Endothelial cell of umbilical vein (primary cell): ENCODE measurements around the gene SH3TC1. TPM values are rescaled to one million over a fixed set of nuclear protein-coding genes. Genes with fewer than 3 reads are reported as not detected.

Experiments
- BruUV-seq: library from RNA; stranded (reverse); fragments of 400-500 nt; replicated peaks from 2 replicates; lab custom pipeline; 2021; lab: Mats Ljungman, UMichigan
- CTCF ChIA-PET: fragments of 300-600, 350-600 bp; sonication (Branson Sonifier 250); formaldehyde crosslinking; loops from one replicate; lab custom pipeline; 2021; ENCODE audit warnings: antibody characterized with exemption, inconsistent platforms; lab: Charles Lee
- POLR2A ChIA-PET: fragments of 300-600, 350-600 bp; sonication (Branson Sonifier 250); formaldehyde crosslinking; loops from one replicate; lab custom pipeline; 2021; ENCODE audit warnings: antibody characterized with exemption, inconsistent platforms; lab: Charles Lee
- DNase-seq: peaks from one replicate; pipeline ENCODE4 v3.0.0-alpha.2; 2011; ENCODE audit warnings: low read depth, low spot score
- FAIRE-seq: peaks from 2 replicates; lab custom pipeline; 2011; peaks lifted over from hg19 to GRCh38; lab: Jason Lieb, UNC
- H2AFZ ChIP-seq: 2 replicates; pipeline ENCODE4 v1.6.0; 2012; ENCODE audit warnings: low read depth, low read length, control low read depth, inconsistent platforms
- H3K27ac ChIP-seq: 2 replicates; pipeline ENCODE4 v1.5.1; 2011; ENCODE audit warnings: low read depth, mild to moderate bottlenecking, control low read depth, low read length, moderate library complexity; ENCODE audit not compliant: insufficient read depth
- H3K27me3 ChIP-seq, 2 experiments: 2 replicates each; pipeline versions ENCODE4 v1.6.0 to v1.6.1; 2011; ENCODE audit warnings: low read length in 2 of 2, mixed read lengths in 1 of 2; ENCODE audit not compliant: control insufficient read depth in 2 of 2, insufficient read depth in 2 of 2
- H3K36me3 ChIP-seq, 2 experiments: 2 replicates in 1 of 2; 3 replicates in 1 of 2; pipeline ENCODE4 v1.5.1; 2011; ENCODE audit warnings: low read length in 2 of 2, mild to moderate bottlenecking in 1 of 2, moderate library complexity in 1 of 2; ENCODE audit not compliant: control insufficient read depth in 2 of 2, insufficient read depth in 2 of 2; ENCODE audit errors: extremely low read depth in 1 of 2
- H3K4me1 ChIP-seq: 3 replicates; pipeline ENCODE4 v1.5.1; 2011; ENCODE audit warnings: mild to moderate bottlenecking, low read length; ENCODE audit not compliant: control insufficient read depth, insufficient read depth; ENCODE audit errors: extremely low read depth
- H3K4me2 ChIP-seq: 2 replicates; pipeline ENCODE4 v1.6.1; 2011; ENCODE audit warnings: low read length, control low read depth, mixed read lengths; ENCODE audit not compliant: insufficient read depth
- H3K4me3 ChIP-seq, 3 experiments: fragments of 200-600 bp in 1 of 3; sonication (generic), shearing (Covaris generic) in 1 of 3; replicated peaks in 1 of 3; 2 replicates each; pipeline ENCODE4 v1.5.1; 2011 to 2016; ENCODE audit warnings: control low read depth in 3 of 3, low read length in 3 of 3, mild to moderate bottlenecking in 2 of 3, inconsistent platforms in 1 of 3, low read depth in 1 of 3, moderate library complexity in 1 of 3; ENCODE audit not compliant: insufficient read depth in 1 of 3
- H3K79me2 ChIP-seq: 2 replicates; pipeline ENCODE4 v1.6.0; 2012; ENCODE audit warnings: low read length, inconsistent platforms; ENCODE audit not compliant: control insufficient read depth, insufficient read depth
- H3K9ac ChIP-seq: replicated peaks from 2 replicates; pipeline ENCODE3; 2011; ENCODE audit warnings: low read length, control low read depth; ENCODE audit not compliant: insufficient read depth; ENCODE audit errors: extremely low read depth
- H3K9me1 ChIP-seq: replicated peaks from 3 replicates; pipeline ENCODE4 v1.6.0; 2011; ENCODE audit warnings: mild to moderate bottlenecking, low read length; ENCODE audit not compliant: control insufficient read depth, insufficient read depth; ENCODE audit errors: extremely low read depth
- H3K9me3 ChIP-seq: replicated peaks from 2 replicates; pipeline ENCODE4 v1.5.1; 2012; ENCODE audit warnings: low read length, inconsistent platforms; ENCODE audit not compliant: control insufficient read depth, insufficient read depth
- H4K20me1 ChIP-seq: replicated peaks from 2 replicates; pipeline ENCODE3; 2011; ENCODE audit warnings: mild to moderate bottlenecking, low read length; ENCODE audit not compliant: control insufficient read depth, insufficient read depth; ENCODE audit errors: extremely low read depth
- EZH2 ChIP-seq: IDR thresholded peaks from 2 replicates; pipeline ENCODE4 v1.6.1; 2012; ENCODE audit warnings: borderline replicate concordance, low read depth, mild to moderate bottlenecking, moderate library complexity, low read length, inconsistent platforms; ENCODE audit not compliant: severe bottlenecking
- FOS ChIP-seq: IDR thresholded peaks from 2 replicates; pipeline ENCODE4 v1.6.1; 2011; ENCODE audit warnings: mild to moderate bottlenecking, low read length, moderate library complexity, borderline replicate concordance; ENCODE audit not compliant: insufficient read depth
- GATA2 ChIP-seq: IDR thresholded peaks from 2 replicates; pipeline ENCODE4 v1.7.0; 2011; ENCODE audit warnings: low read depth, mild to moderate bottlenecking, moderate library complexity, mixed read lengths, low read length; ENCODE audit not compliant: insufficient read length, insufficient read depth
- JUN ChIP-seq: IDR thresholded peaks from 2 replicates; pipeline ENCODE4 v1.6.1; 2011; ENCODE audit warnings: borderline replicate concordance, low read depth; ENCODE audit not compliant: insufficient read length, insufficient read depth
- MYC ChIP-seq: IDR thresholded peaks from one replicate; pipeline ENCODE4 v1.6.1; 2011; ENCODE audit warnings: mild to moderate bottlenecking, low read depth, low read length
- POLR2A ChIP-seq: IDR thresholded peaks from 2 replicates; pipeline ENCODE4 v1.6.1; 2012; ENCODE audit warnings: low read depth, mild to moderate bottlenecking, control low read depth, low read length
- POLR2AphosphoS5 ChIP-seq: IDR thresholded peaks from 2 replicates; pipeline ENCODE4 v1.6.1; 2012; ENCODE audit warnings: low read depth, mild to moderate bottlenecking, control low read depth, low read length, moderate library complexity; ENCODE audit not compliant: insufficient read depth
- dilution Hi-C: fragments of 300-500 bp; cut with MboI; formaldehyde crosslinking; loops from one replicate; pipeline ENCODE4 v1.15.0; 2019; ENCODE audit warnings: low sequenced_read_pairs; ENCODE audit not compliant: extremely low pct_ligation_motif_present
- intact Hi-C: fragments of 100-400 bp; cut with micrococcal nuclease; formaldehyde crosslinking; loops from one replicate; pipeline ENCODE4 v1.10.0; 2022
- polyA plus RNA-seq, 4 experiments: library from polyadenylated mRNA; depleted of rRNA in 3 of 4; stranded (reverse) in 3 of 4; unstranded in 1 of 4; fragments of >200 nt; gene quantifications; 2 replicates each; pipeline versions ENCODE4 v1.2.1 to v1.2.3, GENCODE V29; 2011 to 2012; ENCODE audit warnings: missing spikeins in 1 of 4
- total RNA-seq: library from RNA; stranded (reverse); gene quantifications from 2 replicates; pipeline ENCODE4 v1.2.3, GENCODE V29; 2021
- TF ChIP-seq, protein P1 (sequence below): IDR thresholded peaks from 2 replicates; pipeline ENCODE4 v1.6.1; 2011; ENCODE audit not compliant: insufficient read depth, insufficient read length
- TF ChIP-seq, protein P2 (sequence below), 2 donors: IDR thresholded peaks; 1 replicate in 1 of 2; 2 replicates in 1 of 2; pipeline ENCODE4 v1.5.1; 2011; ENCODE audit warnings: low read length in 2 of 2, mild to moderate bottlenecking in 2 of 2, moderate library complexity in 2 of 2, control low read depth in 1 of 2, inconsistent platforms in 1 of 2, low read depth in 1 of 2; ENCODE audit not compliant: insufficient read depth in 1 of 2; ENCODE audit errors: extremely low read depth in 1 of 2

SH3TC1 gene
- total and polyA plus RNA-seq, 2 donors (not counting 3 experiments of a cell fraction or from before 2014, with no cell fraction given) = 96.5 to 192 TPM

DNA sequence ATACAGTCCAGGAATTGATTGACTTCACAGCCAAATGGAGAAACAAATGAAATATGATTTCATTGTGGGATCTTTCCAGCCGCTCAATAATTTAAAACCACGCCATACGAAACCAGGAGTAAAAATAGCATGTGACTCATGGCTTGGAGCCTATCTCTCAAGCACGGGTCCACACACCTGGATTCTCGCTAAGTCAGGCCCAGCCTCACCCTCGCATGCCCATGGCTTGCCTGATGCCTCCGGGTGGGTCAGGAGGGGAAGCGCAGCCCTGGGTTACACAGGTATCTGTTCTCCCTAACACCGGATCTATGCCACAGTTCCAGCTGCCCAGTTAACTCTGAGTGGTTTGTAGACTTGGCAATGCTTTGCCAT is 34.9 kb upstream of the SH3TC1 start:
- no peak overlapping the region for H3K4me2 ChIP-seq
- H3K27ac ChIP-seq = no peak overlapping the region
- peaks cover 5% of the 10 kb centered on the region for H3K4me1 ChIP-seq
- no peak for DNase-seq
- no peak overlapping the region for H3K4me3 ChIP-seq
- dilution Hi-C loops = no loop called here
- POLR2A ChIA-PET = no interaction called here
- no peak overlapping the region for H2AFZ ChIP-seq
- H3K9me3 ChIP-seq = no peaks in the 10 kb centered on the region
- BruUV-seq = no TSS peak
- CTCF ChIA-PET = no interaction called here
- intact Hi-C loops = no loop called here
- no peaks in the 10 kb centered on the region for H3K79me2 ChIP-seq
- H3K36me3 ChIP-seq = no peaks in the 10 kb centered on the region
- H3K9me1 ChIP-seq = no peaks in the 10 kb centered on the region
- no peak for FAIRE-seq
- TF ChIP-seq, protein P1, sequence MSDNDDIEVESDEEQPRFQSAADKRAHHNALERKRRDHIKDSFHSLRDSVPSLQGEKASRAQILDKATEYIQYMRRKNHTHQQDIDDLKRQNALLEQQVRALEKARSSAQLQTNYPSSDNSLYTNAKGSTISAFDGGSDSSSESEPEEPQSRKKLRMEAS = no peak
- TF ChIP-seq EZH2 (no peak), GATA2 (no peak), POLR2AphosphoS5 (no peak), MYC (no peak), POLR2A (no peak), JUN (no peak), FOS (no peak)
- TF ChIP-seq, protein P2, sequence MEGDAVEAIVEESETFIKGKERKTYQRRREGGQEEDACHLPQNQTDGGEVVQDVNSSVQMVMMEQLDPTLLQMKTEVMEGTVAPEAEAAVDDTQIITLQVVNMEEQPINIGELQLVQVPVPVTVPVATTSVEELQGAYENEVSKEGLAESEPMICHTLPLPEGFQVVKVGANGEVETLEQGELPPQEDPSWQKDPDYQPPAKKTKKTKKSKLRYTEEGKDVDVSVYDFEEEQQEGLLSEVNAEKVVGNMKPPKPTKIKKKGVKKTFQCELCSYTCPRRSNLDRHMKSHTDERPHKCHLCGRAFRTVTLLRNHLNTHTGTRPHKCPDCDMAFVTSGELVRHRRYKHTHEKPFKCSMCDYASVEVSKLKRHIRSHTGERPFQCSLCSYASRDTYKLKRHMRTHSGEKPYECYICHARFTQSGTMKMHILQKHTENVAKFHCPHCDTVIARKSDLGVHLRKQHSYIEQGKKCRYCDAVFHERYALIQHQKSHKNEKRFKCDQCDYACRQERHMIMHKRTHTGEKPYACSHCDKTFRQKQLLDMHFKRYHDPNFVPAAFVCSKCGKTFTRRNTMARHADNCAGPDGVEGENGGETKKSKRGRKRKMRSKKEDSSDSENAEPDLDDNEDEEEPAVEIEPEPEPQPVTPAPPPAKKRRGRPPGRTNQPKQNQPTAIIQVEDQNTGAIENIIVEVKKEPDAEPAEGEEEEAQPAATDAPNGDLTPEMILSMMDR (IDR thresholded peaks at IDR 0.05; ENCODE audit: extremely low read depth in 1 of 2, insufficient read depth in 1 of 2, low read depth in 1 of 2, low read length in 2 of 2) = no peak
- no peaks in the 10 kb centered on the region for H4K20me1 ChIP-seq
- no peak overlapping the region for H3K9ac ChIP-seq
- peaks cover 2 to 7% of the 10 kb centered on the region in 2 experiments for H3K27me3 ChIP-seq
